GM18508 (cell line): ENCODE measurements around the gene CD164.

Experiments used
- ATAC-seq: cut with Tn5 transposase; IDR thresholded peaks from one replicate; pipeline ENCODE4 v1.9.1; 2021; ENCODE audit warnings: moderate number of reproducible peaks; ENCODE audit not compliant: insufficient read depth, unreplicated experiment

The CD164 gene

DNA sequence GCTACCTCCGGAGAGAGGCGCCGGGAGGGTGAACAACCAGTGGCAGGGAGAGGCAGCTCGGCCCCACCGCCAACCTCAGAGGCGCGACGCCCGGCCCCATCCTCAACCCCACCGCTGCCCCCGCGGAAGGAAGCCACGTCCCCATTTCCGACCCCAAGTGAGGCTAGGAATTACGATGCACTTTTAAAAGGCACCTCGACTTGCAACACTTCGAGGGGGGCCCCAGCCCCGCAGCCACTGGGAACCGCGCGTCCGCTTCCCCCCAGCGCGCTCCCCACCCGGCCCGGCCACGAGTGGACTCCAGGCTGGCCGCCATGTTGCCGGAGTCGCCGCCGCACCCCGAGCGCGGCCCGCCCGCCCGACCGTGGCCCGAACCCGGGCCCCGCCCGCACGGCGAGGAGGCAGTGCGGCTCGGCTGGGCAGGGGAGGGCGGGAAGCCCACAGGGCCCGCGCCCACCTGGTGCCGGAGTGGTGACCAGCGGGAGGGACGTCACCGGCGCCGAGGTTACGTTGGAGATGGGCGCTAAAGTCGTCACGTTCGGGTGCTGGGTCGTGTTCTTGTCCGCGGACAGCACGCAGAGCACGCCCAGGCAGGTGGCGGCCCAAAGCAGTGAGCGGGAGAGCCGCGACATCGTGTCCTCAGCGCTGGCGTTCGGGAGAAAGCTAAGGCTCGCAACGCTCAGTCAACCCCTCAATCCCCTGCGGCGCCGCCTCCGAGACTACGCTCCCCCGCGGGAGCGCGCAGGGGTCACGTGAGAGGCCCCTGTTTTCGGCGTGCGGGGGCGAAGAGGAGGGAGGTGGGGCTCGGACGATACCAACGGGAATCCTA lies at the start of gene CD164:
Gene CD164, minus strand, starts transcription at position 721 of the 829 bp plus-strand sequence. Its CDS starts 89 bp downstream, at position 632.
- ATAC-seq: peak; percentile 30

DNA sequence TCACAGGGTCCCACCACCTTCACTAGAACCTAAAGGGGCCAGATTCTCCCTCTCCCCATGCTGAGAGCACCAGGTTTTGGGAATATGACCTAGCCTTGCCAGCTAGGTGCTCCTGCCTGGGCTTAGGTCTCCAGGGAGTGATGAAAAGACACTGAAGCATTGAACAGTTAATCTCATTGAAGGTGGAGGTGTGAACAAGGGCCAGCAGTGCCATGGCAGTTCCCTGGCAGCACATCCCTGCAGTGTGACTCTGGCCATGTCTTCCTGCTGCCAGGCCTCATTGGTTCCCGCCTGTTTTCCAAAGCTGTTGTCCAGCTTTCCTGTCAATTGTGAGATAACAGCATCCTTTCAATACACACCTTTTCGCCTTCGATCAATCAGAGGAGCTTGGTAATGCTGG lies 47.2 kb upstream of the CD164 start:
- no peak for ATAC-seq

GRCh38 chr6:109428889-109429477 lies 46.7 kb upstream of the CD164 start:
- ATAC-seq: no peak

GRCh38 chr6:109424946-109425345 lies 42.7 kb upstream of the CD164 start:
- no peak for ATAC-seq

GRCh38 chr6:109421184-109421583 lies 38.9 kb upstream of the CD164 start:
- ATAC-seq: no peak

DNA sequence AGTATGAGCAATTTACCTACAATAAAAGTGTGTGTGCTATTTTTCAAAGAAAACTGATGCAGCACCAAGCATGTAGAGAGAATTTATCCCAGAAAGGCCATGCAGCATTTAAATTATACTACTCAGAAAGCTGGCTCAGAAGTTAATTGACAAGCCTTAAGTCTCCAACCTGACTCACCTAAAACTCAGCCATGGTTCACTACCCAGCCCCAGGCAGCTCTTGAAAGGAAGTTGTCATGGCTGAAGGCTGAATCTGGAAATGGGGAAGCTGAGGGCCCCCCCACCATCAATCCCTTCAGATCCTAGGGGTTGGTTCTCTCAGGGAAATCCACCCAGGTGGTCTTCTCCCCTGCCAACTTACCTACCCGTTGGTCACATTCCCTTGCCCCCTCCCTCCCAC lies 38.5 kb upstream of the CD164 start:
- no peak for ATAC-seq

GRCh38 chr6:109417646-109418045 lies 35.4 kb upstream of the CD164 start:
- no peak for ATAC-seq

GRCh38 chr6:109411034-109411433 lies 28.8 kb upstream of the CD164 start:
- ATAC-seq: no peak

DNA sequence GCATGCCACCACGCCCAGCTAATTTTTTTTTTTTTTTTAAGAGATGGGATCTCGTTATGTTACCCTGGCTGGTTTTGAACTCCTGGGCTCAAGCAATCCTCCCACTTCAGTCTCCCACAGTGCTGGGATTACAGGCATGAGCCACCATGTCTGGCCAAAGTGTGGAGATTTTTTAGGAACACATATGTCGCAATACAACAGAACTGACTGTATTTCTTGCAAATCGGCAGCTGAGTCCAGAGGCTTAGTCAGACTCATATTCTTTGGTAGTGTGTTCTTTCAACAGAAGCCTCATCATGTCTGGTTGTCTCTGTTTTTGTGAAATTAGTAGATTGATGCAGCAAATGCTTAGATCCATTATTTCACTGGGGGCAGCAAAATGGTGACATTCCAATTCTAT lies 23.9 kb upstream of the CD164 start:
- no peak for ATAC-seq

DNA sequence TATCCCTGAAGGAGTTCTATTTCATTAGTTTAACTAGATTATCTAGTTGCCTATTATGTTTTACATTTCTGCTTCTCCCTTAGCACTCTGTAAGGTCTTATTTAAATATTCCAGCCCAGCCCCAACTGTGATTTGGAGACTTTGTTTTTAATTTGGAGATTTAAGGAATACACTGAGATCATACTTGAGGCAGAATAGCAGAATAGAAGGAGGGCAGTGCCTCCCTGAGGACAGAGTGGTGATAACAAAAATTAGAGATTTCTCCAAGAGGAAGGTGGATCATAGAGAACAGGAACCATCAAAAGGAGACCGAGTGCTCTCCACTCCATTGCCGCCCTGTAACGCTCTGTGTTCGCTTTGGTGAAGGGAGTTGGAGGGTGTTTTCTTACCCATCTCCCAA lies 14.8 kb upstream of the CD164 start:
- ATAC-seq: no peak

GRCh38 chr6:109396046-109396718 lies 13.9 kb upstream of the CD164 start:
- ATAC-seq: no peak

DNA sequence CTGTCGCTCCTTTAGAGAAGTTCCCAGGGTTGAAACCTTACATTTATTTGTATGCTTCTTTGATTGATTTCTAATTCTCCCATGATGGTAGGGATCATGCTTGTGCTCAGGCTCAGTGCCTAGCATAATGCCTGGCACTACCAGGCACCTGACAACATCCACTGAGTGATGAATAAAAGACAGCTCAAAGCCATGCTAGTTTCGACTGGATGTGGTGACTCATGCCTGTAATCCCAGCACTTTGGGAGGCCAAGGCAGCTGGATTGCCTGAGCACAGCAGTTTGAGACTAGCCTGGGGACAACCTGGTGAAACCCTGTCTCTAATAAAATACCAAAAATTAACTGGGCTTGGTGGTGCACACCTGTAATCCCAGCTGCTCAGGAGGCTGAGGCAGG lies 11.6 kb upstream of the CD164 start:
- no peak for ATAC-seq

GRCh38 chr6:109393157-109393885 lies 11.1 kb upstream of the CD164 start:
- no peak for ATAC-seq

- no peak for ATAC-seq
Observed at GRCh38 chr6:109389650-109390274, 7.5 kb upstream of the CD164 start.

- ATAC-seq: no peak
Observed at GRCh38 chr6:109388265-109388664, 6.0 kb upstream of the CD164 start.

DNA sequence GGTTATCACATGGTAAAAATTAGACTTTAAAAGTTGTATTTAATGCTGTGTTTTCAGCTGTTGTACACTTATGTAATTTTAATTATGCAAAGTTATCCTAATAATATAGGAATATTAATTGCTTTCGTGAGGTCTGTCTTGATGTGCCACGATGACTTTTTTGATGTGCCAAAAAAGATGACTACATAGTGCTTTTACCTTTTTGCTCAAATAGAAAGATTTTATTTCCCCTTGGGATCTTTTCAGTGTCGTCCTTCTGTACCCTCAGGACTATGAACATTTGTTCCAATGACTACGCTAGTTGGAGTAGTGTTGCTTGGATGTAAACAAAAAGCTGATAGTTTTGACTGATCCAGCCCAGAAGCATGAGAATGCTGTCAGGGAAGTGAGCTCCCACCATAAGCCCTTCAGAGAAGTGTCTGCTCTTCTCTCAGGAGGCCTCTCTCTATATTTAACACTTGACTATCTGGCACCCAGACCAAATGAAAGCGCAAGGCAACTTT lies 1.2 kb upstream of the CD164 start:
- no peak for ATAC-seq

DNA sequence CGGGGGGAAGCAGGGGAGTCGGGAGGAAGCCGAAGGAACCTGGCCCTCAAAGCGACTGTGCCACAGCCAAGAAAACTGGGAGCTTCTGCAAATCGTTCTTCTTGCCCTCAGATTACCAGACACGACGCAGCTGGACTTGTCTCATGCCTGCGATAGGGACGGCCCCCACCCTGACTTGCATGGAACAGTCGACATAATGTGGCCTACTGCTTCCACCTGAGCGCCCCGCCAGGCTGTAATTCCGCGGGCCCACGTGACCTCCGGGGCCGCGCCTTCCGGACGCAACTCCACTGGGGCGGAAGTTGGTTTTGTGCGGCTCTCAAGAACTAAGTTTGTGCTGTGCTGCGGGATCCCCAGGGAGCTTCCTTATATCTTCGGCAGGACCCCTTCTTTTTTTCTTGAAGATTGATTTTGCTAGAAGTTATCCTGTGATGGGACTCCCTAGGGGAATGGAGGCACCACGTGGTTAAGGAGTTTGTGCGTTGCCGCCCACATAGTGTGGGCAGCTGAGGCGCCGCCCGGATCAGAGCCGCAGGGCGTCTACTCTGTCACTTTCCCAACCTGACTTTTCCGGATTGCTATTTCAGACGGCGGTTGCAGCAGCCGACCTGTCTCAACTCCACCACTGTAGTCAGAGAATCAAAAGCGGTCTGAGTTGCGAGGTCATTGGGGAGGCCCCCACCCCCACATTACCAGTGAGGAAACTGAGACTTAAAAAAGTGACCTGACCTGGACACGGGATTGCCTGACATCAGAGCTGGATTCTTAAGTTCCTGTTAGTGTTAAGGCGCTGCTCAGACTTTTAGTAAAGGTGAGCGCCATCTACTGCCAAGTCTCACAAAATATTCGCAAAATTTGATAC lies 540 bp upstream of the CD164 start:
- peak; percentile 38 for ATAC-seq

DNA sequence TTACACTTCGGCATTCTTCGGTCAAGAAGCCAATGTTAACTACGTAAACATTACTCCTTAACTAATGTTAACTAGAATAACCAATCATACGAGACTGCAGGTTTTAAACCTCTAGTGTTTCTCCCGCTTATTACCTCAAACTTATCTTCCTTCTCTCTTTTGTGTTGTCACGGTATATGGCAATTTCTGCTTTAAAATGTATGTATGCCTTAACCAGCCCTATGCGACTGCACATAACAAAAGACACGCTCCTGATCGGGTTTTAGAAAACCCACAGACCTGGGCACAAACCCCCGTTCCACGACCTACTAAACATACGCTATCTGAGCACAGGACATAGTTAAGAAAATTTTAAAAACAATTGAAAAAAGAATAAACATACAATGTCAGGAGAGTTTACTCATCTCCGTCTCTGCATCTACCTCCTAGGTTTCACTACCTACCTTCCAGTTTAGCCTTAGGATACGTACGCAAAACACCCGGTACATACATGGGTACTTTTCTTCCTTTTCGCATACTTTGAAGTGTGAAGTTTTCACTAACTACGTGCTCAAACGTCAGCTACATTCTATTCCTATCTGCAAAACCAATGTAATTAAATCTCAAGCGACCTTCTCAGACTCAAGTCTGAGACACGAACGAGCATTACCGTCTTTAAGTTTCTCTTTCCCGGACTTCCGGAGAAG lies 1.1 kb downstream of the CD164 start:
- no peak for ATAC-seq

DNA sequence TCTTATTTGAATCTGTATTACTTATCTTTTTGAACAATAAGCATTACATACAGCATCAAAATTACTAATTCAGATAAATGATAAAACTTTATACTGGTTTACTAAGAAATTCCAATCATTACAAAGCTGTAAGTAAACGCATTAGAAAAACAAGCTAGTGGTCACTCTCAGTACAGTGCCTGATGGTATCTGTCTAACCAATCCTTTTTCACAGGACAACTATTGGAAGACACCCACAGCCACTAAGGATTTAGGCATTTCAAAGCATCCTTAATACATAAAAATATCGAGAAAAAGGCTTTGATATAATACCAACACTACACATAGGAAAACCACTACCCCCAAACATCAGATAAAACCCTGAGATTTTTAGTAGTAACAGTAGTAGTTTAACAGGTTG lies 2.6 kb downstream of the CD164 start:
- no peak for ATAC-seq
